ENCODE measurements around the gene ACBD3. TPM values are rescaled to one million over a fixed set of nuclear protein-coding genes. Genes with fewer than 3 reads are reported as not detected.
"Not testable (repeated sequence)": the region's sequence is repeated elsewhere in the genome, so short reads cannot be mapped to it uniquely, and the experiment has no call there.

The ACBD3 gene
- total RNA-seq, 1 experiment from 2014 or later = 93.9 TPM

DNA sequence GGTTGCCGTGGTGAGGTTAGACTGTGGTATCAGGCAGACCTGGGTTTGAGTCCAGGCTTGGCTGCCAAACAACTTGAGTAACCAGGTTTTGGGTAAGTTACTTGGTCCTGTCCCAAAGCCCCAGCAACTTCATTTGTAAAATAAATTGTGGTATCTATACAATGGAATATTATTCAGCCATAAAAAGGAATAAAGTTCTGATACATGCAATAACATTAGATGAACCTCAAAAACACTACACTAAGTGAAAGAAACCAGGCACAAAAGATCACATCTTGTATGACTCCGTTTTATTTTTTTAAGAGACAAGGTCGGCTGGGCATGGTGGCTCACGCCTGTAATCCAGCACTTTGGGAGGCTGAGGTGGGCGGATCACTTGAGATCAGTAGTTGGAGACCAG is 20.5 kb upstream of the ACBD3 start:
- CTCF ChIA-PET = interaction anchor here (0.5 to 2.2 kb wide), 4 partner anchors 10 to 1545 kb away, joined by 3 to 6 read pairs (median 3); no protein-coding TSS in a partner anchor
- no peaks in the 10 kb centered on the region for H3K36me3 Mint-ChIP-seq (ENCODE audit: insufficient read depth, unreplicated experiment)
- peaks cover 6% of the 10 kb centered on the region for H3K9me3 Mint-ChIP-seq (ENCODE audit: unreplicated experiment)
- no TSS peak for BruUV-seq (replicated peaks)
- no peaks in the 10 kb centered on the region for H3K4me1 Mint-ChIP-seq (ENCODE audit: insufficient read depth, unreplicated experiment)
- no peak overlapping the region for H3K4me3 Mint-ChIP-seq (ENCODE audit: unreplicated experiment)
- no peaks in the 10 kb centered on the region for H3K27me3 Mint-ChIP-seq (ENCODE audit: insufficient read depth, unreplicated experiment)
- no peak overlapping the region for H3K27ac Mint-ChIP-seq (ENCODE audit: low read depth, unreplicated experiment)
- POLR2A ChIA-PET = interaction anchor here (0.6 to 1.3 kb wide), 3 partner anchors 20 to 658 kb away, joined by 3 read pairs; partner anchors contain the start of gene ACBD3
- no peak for DNase-seq (ENCODE audit: unreplicated experiment)
- no peak for TF ChIP-seq CTCF (IDR thresholded peaks at IDR 0.05; ENCODE audit: unreplicated experiment)
- intact Hi-C loops (cut with micrococcal nuclease) = no loop called here

DNA sequence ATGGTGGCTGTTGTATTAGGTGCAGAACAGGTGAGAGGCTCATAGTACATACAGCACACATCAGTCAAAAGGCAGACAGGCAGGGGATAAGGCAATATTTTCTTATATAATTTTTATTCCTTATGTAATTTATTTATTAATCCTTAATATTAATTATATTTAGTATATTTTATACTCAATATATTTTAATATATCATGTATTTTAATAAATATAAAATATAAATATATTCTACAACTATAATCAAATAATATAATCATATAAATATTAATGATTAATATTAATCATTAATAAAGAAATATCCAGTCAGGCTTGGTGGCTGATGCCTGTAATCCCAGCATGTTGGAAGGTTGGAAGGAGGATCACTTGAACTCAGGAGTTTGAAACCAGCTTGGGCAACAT is 17.7 kb upstream of the ACBD3 start:
- H3K4me3 Mint-ChIP-seq (ENCODE audit: unreplicated experiment) = no peak overlapping the region
- H3K27me3 Mint-ChIP-seq (ENCODE audit: insufficient read depth, unreplicated experiment) = peaks cover 13% of the 10 kb centered on the region
- DNase-seq (ENCODE audit: unreplicated experiment) = no peak
- no peaks in the 10 kb centered on the region for H3K36me3 Mint-ChIP-seq (ENCODE audit: insufficient read depth, unreplicated experiment)
- intact Hi-C loops (cut with micrococcal nuclease) = no loop called here
- H3K27ac Mint-ChIP-seq (ENCODE audit: low read depth, unreplicated experiment) = no peak overlapping the region
- H3K9me3 Mint-ChIP-seq (ENCODE audit: unreplicated experiment) = peaks cover 6% of the 10 kb centered on the region
- H3K4me1 Mint-ChIP-seq (ENCODE audit: insufficient read depth, unreplicated experiment) = no peaks in the 10 kb centered on the region
- no peak for TF ChIP-seq CTCF (IDR thresholded peaks at IDR 0.05; ENCODE audit: unreplicated experiment)
- POLR2A ChIA-PET = no interaction called here
- BruUV-seq (replicated peaks) = no TSS peak
- CTCF ChIA-PET = interaction anchor here (0.7 to 0.9 kb wide), 2 partner anchors 14 to 22 kb away, joined by 3 to 4 read pairs; no protein-coding TSS in a partner anchor

DNA sequence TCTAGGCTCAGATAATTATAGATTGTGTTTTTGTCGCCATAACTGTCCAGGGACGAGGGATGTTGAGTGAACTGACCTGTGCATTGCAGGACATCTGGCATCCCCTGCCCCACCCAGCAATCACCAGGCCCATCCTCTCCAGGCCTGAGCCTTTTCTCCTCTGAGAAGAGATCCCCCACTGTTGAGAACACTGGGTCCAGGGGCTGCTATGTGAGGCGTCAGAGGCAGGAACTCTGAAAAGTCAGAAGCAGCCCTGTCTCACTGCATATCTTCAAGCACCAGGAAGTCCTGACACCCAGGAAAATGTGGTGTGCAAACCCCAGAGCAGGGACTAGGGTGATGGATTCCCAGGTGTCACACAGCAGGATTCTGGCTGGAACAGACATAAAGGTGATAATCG is 17.1 kb upstream of the ACBD3 start:
- intact Hi-C loops (cut with micrococcal nuclease) = no loop called here
- DNase-seq (ENCODE audit: unreplicated experiment) = no peak
- no peaks in the 10 kb centered on the region for H3K4me1 Mint-ChIP-seq (ENCODE audit: insufficient read depth, unreplicated experiment)
- H3K9me3 Mint-ChIP-seq (ENCODE audit: unreplicated experiment) = peaks cover 6% of the 10 kb centered on the region
- no TSS peak for BruUV-seq (replicated peaks)
- ChIA-PET POLR2A (no interaction called here), CTCF (interaction anchor here (1.1 kb wide), 1 partner anchor 11 kb away, joined by 3 read pairs; no protein-coding TSS in a partner anchor)
- H3K4me3 Mint-ChIP-seq (ENCODE audit: unreplicated experiment) = no peak overlapping the region
- H3K27me3 Mint-ChIP-seq (ENCODE audit: insufficient read depth, unreplicated experiment) = peaks cover 13% of the 10 kb centered on the region
- TF ChIP-seq CTCF (IDR thresholded peaks at IDR 0.05; ENCODE audit: unreplicated experiment) = no peak
- H3K36me3 Mint-ChIP-seq (ENCODE audit: insufficient read depth, unreplicated experiment) = no peaks in the 10 kb centered on the region
- no peak overlapping the region for H3K27ac Mint-ChIP-seq (ENCODE audit: low read depth, unreplicated experiment)

DNA sequence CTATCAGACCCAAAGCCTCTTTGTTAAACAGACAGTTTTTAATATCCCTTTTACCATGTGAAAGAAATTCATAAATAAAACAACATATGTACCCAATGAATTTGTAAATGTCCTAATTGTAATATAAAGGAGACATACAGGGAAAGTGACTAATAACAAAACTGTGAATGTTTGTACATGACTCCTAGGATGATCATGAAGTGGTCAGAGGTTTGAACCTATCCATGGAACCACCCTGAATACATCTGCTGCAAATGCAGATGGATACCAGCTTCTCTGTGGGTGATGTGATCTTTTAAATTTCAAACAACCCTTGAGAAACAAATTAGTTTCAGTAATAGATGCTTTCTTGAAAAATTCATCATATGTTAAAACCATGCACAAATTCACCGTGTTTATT is 16.7 kb upstream of the ACBD3 start:
- peaks cover 6% of the 10 kb centered on the region for H3K9me3 Mint-ChIP-seq (ENCODE audit: unreplicated experiment)
- no peaks in the 10 kb centered on the region for H3K36me3 Mint-ChIP-seq (ENCODE audit: insufficient read depth, unreplicated experiment)
- DNase-seq (ENCODE audit: unreplicated experiment) = no peak
- CTCF ChIA-PET = interaction anchor here (0.6 to 9.8 kb wide), 8 partner anchors 11 to 205 kb away, joined by 3 to 207 read pairs (median 3); partner anchors contain the start of gene PARP1
- BruUV-seq (replicated peaks) = no TSS peak
- no peak overlapping the region for H3K27ac Mint-ChIP-seq (ENCODE audit: low read depth, unreplicated experiment)
- intact Hi-C loops (cut with micrococcal nuclease) = no loop called here
- H3K27me3 Mint-ChIP-seq (ENCODE audit: insufficient read depth, unreplicated experiment) = peaks cover 13% of the 10 kb centered on the region
- no peaks in the 10 kb centered on the region for H3K4me1 Mint-ChIP-seq (ENCODE audit: insufficient read depth, unreplicated experiment)
- no peak overlapping the region for H3K4me3 Mint-ChIP-seq (ENCODE audit: unreplicated experiment)
- POLR2A ChIA-PET = interaction anchor here (1.0 to 1.6 kb wide), 2 partner anchors 16 to 107 kb away, joined by 3 to 4 read pairs; no protein-coding TSS in a partner anchor
- no peak for TF ChIP-seq CTCF (IDR thresholded peaks at IDR 0.05; ENCODE audit: unreplicated experiment)

DNA sequence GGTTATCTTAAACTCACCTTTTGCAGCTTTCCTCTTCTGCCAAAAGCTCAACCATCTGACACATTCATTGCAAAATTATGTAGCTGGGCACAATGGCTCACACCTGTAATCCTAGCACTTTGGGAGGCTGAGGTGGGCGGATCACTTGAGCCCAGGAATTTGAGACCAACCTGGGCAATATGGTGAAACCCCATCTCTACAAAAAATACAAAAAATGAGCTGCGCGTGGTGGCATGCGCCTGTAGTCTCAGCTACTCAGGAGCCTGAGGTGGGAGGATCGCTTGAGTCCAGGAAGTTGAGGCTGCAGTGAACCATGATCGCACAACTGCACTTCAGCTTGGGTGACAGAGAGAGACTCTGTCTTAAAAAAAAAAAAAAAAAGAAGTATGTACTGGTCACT is 16.1 kb upstream of the ACBD3 start:
- intact Hi-C loops (cut with micrococcal nuclease); H3K4me1 Mint-ChIP-seq (ENCODE audit: insufficient read depth, unreplicated experiment); BruUV-seq (replicated peaks); DNase-seq (ENCODE audit: unreplicated experiment); H3K9me3 Mint-ChIP-seq (ENCODE audit: unreplicated experiment); H3K27ac Mint-ChIP-seq (ENCODE audit: low read depth, unreplicated experiment); H3K36me3 Mint-ChIP-seq (ENCODE audit: insufficient read depth, unreplicated experiment); H3K4me3 Mint-ChIP-seq (ENCODE audit: unreplicated experiment): not testable (repeated sequence)
- CTCF ChIA-PET = interaction anchor here (0.6 to 9.8 kb wide), 13 partner anchors 12 to 215 kb away, joined by 3 to 207 read pairs (median 3); partner anchors contain the start of genes LIN9 and PARP1
- POLR2A ChIA-PET = interaction anchor here (0.6 to 1.6 kb wide), 4 partner anchors 16 to 108 kb away, joined by 3 to 4 read pairs (median 4); no protein-coding TSS in a partner anchor
- H3K27me3 Mint-ChIP-seq (ENCODE audit: insufficient read depth, unreplicated experiment) = peaks cover 13% of the 10 kb centered on the region
